Epidermal melanocyte (primary cell): Measurements from ENCODE around the gene PAWR.
"Not testable (repeated sequence)": the region's sequence is repeated elsewhere in the genome, so short reads cannot be mapped to it uniquely, and the experiment has no call there.

Source experiments
- DNase-seq: peaks from one replicate; pipeline ENCODE4 v3.0.0; 2011; ENCODE audit warnings: low spot score; ENCODE audit not compliant: insufficient read length

Gene PAWR

DNA sequence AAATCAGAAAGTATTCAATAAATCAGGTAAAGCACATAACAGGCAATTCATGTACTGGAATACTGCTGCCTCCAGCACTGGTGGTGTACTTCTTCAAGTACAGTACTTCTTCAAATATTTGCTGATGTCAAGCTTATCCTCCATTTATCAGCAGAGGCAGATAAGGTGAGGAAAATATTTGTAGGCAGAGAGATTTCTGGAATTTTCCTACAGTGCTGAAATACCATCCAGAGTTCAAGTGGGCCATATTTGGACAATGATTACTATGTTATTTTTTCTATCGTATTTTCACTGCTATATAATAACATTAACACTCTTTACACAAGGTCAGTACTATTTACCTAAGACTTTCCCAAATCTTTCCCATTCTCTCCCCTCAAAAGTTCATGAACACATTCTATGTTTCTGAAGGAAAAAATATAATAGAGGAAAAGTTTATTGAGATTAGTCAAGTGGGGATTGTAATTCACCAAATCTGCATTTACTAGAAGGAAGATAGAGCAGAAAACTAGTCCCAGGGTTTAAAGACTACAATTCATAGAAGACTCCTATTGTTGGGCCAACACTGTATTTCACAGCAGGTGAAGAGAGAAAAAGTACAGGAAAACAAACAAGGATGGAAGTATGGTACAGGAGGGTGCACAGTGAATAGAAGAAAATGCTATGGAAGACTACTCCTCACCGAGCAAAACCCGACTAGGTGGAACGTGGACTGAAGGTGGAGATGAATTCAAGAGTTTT is 141.1 kb downstream of the PAWR start:
- DNase-seq = no peak

DNA sequence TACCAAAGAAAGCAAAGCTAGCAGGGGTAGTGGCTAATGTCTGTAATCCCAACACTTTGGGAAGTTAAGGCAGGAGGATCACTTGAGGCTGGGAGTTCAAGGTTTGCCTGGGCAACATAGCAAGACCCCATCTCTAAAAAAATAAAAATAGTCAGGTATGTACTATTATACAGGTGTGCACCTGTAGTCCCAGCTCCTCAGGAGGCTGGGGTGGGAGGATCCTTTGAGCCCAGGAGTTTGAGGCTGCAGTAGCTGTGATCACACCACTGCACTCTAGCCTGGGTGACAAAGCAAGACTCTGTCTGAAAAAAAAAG is 142.2 kb downstream of the PAWR start:
- no peak for DNase-seq

DNA sequence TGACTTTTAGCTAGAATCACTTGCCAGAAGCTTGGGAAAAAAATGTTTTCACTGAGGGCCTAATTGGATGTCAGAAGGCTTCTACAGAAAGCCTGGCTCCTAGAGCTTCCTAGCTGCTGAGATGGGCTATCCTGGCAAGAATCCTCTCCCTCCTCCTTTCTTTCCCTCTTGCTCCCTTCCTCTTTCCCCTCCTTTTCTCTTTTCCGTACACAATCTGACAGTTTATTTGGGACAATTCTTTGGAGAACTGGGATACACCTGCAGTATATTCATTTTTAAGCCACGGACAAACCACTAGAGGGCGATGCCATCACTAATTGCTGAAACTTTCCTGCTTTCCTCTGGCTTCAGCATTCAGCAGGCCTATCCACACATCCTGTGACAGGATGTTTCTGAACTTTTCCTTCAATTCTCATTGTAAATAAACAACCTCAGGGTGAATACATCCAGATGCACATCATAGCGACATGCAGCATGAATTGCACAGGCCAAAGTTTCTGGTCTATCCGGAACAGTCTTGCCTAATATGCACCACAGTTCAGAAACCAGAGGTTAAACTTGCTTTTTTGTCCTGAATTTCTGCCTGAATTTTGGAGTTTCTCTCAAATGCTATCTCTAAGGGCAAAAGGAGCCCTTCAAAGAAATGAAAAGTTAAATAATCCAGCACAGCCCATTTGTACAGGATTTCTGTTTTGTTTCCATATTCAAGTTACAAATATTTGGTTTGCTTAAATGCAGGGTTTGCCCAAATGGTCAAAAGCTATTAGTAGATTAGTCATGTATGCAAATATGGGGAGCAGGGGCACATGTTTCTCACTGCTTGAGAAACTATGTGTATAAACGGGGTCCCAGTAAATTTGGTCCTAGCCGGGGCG is 142.8 kb downstream of the PAWR start:
- DNase-seq = peak; percentile 35

DNA sequence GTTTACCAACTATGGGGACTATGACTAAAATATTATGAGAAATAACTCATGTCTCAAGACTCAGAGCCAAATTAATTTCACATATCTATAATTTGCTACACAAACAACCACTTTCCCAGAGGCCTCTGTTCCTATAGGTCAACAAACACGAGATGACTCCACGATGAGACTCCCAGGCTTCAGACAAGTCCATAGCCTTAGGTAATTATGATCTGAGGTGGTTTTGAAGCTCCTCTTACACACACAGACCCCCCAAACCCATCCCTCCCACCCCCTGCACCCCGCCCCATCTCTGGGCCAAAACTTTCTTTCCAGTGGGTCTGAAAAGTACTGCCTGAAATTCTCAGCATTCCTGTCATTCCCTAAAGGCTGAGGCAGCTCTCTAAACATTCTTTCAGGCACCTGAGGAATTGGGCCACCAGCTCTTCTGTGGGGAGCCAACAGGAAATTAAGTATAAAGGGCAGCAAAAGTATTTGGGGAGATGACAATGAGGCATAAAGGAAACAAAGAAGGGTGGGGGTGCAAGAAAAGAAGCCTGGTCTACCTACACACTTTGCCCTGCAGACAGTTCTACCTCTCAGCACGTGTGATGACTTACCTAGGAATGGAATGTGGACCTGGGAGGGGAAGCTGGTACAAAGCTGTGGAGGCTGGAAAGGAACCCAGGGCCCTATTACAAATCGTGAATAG is 143.6 kb downstream of the PAWR start:
- DNase-seq = no peak

DNA sequence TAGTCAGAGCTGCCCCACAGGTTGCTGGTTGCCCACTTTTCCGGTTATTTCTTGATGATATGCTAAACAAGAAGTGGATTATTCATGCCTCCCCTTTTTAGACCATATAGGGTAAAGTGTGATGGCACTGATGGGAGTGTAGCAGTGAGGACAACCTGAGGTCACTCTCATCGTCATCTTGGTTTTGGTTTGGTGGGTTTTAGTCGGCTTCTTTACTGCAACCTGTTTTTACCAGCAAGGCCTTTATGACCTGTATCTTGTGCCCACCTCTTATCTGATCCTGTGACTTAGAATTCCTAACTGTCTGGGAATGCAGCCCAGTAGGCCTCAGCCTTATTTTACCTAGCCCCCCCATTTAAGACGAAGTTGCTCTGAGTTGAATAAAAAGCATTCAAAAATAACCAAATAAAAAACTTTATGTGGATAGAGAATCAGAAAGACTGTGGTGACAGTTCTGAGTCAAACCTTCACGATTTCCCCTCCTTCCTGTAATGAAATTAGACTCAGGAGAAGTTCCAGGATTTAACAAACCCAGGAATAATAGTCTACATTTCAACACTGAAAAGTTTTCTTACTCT is 144.2 kb downstream of the PAWR start:
- no peak for DNase-seq

DNA sequence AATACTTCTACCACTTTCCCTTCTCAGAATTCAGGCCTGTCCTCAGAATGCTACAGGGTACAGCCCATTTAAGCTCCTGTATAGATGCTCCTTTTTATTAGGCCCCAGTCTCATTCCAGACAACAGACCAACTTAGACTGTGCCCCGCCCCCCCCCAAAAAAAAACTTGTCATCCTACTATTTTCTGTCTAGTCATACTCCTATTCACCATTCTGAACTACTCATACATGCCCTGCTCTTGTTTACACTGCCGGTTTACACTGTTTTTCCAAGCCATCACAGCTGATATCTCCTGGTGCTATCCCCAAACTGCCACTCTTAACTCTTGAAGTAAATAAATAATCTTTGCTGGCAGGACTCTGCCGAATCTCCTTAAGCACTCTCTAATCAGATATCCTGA is 146.3 kb downstream of the PAWR start:
- not testable (repeated sequence) for DNase-seq

DNA sequence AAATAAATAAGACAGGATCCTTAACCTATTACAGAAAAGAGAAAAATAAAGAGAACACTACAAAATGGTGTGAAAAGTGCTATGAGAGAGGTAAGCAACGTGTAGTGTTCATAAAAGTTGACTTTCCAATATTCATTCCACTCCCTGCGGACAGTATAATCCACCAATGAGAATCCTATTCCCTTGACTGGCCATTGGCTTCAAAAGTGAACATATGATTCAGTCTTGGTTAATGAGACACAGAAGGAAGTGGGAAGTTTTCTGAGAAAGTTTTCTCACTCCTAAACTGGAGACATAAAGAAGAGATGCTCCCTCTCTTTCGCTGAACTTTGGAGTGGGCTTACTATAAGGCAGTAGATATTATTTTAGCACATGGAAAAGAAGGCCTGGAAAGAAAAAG is 153.1 kb downstream of the PAWR start:
- no peak for DNase-seq

DNA sequence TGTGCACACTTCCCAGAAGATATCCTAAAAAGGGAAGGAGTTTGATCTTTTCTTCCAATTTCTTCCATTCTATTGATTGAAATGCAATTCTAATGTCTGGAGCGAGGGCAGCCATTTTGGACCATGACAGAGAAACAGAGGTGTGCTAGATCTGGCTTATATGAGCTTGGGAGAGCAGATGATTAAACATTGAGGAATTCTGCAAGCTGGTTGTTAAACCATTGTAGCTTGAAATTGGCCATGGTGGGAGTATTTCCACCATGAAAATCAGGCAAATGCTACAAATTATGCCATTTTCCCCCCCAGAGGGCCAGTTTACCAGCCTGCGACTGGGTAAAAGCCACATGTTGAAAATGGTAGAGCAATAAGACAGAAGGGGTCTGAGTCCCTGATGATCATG is 155.0 kb downstream of the PAWR start:
- no peak for DNase-seq
